ENCODE measurements around the gene PIP4K2A.

DNA sequence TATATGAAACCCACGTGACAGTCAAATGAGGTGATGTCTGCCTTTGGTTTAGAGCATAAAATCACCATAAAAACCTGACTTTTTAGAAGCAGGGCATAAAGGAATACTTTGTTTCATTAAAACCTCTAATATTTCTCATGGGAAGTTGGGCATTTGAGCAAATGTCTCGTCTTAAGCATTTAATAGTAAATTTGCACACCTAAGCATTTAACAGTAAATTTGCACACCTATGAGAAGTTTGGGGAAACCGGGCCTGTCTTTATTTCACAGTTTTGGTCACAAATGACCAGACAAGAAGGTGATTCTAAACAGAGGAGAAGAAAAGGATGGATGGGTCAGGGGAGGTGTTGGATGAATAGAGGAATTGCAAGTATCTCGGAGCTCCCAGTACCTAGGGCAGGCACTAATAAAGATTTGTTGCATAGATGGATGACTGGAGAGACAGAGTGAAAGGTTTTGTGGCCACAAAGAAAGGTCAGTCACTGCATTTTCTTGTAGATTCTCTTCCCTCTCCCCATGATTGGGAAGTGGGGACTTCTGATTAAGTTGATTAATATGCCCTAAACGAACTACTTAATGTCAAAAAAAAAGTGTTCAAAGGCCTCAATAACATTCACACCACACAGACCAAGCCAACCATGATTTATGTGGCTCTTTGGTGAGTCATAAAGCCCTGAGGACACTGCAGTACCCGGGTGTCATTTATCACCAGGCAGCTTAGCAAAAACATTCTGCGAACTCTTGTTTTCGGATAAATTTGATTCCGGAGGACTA, 210.9 kb downstream of the PIP4K2A start:
- TF ChIP-seq, protein P1, sequence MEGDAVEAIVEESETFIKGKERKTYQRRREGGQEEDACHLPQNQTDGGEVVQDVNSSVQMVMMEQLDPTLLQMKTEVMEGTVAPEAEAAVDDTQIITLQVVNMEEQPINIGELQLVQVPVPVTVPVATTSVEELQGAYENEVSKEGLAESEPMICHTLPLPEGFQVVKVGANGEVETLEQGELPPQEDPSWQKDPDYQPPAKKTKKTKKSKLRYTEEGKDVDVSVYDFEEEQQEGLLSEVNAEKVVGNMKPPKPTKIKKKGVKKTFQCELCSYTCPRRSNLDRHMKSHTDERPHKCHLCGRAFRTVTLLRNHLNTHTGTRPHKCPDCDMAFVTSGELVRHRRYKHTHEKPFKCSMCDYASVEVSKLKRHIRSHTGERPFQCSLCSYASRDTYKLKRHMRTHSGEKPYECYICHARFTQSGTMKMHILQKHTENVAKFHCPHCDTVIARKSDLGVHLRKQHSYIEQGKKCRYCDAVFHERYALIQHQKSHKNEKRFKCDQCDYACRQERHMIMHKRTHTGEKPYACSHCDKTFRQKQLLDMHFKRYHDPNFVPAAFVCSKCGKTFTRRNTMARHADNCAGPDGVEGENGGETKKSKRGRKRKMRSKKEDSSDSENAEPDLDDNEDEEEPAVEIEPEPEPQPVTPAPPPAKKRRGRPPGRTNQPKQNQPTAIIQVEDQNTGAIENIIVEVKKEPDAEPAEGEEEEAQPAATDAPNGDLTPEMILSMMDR (IDR thresholded peaks at IDR 0.05) = no peak
- TF ChIP-seq POLR2AphosphoS5 (IDR thresholded peaks at IDR 0.05) (no peak), POLR2A (IDR thresholded peaks at IDR 0.05) (no peak)

Data from breast epithelium (tissue), 3 donors.